GM21515 (cell line): ENCODE data around the gene ZNF860.

Experiments
- ATAC-seq: cut with Tn5 transposase; IDR thresholded peaks from one replicate; pipeline ENCODE4 v1.9.1; 2021; ENCODE audit not compliant: unreplicated experiment

ZNF860 gene

DNA sequence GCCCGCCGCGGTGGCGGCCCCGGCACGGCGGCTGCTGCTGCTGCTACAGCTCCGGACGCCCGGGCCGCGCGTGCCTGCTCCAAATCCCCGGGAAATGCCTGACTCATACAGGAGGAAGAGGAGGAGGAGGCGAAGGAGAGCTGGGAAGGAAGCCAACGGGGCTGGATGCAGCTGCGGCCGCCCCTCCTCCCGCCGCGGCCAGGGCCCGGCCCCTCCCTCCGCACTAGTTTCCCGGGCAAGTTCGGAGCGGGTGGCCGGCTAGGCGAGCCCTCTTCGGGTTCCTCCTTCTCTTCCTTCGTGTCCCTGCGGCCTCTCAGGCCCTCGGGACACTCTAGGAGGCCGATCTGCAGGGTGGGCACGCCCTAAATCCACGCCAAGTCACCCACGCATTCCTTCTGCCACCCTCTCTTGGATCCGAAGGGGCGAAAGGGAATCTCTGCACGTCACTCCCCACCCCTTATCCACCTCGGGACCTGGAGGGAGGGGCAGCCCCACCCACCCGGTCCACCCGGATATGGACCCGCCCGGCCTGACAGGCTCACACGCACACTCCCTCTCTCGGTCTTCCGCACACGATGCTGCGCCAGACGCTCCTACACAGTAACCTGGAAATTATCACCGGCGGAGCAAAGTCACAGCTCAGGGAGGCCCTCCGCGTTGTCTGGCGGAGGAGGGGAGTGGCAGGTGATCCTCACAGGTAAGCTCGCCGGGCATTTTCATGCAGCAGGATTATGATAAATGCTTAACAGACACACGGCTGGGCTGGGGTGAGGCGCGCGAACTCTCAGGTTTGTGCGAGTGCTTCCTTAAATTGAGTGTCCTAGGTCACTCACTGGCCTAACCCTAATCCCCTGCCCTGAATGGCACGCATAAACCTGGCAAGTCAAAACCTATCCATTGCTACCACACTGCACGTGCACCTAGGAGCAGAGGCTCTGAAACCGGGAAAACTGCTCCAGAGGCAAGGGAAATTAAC, at the start of gene ZNF860, which contains the start of gene OSBPL10:
TSS of gene ZNF860 (plus strand) at position 545 of the 976 bp plus-strand sequence. CDS start 7,330 bp downstream, outside the sequence.
TSS of gene OSBPL10 (minus strand) at position 57 of the 976 bp plus-strand sequence. CDS start 83 bp downstream, outside the sequence.
- ATAC-seq: peak; percentile 34

DNA sequence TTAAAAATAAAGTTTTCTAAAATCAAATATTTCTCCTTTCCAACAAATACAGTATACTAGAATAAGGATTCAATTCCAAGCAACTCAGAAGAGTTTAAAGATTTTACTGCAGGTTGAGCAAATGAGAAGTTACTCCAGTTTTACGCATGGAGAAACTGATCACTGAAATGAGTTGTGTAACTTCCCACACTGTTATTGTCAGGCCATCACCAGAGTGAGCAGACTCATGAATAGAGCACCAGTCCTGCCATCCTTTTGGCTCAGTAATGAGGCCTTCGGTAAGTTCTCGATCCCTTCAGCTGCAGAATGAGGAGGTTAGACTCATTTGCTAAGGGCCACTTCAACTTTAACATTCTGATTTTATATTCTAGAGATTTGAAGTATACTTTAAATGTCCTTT, 48.6 kb upstream of the ZNF860 start:
- no peak for ATAC-seq

DNA sequence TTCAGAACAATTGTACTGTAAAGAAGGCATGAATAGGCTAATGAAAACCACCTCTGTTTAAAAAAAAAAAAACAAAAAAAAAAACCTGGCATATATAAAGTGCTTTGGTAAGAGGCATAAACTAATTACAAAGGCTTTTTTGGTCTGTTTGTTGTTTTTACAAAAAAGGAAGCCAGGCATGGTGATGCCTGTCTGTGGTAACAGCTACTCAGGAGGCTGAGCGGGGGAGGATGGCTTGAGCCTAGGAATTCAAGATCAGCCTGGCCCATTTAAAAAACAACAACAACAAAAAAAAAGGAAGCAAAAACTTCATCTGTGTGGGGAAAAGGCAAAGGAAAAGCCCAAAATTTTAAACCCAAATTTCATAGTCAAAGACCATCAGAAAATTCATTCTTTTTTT, 47.5 kb upstream of the ZNF860 start:
- ATAC-seq: no peak

DNA sequence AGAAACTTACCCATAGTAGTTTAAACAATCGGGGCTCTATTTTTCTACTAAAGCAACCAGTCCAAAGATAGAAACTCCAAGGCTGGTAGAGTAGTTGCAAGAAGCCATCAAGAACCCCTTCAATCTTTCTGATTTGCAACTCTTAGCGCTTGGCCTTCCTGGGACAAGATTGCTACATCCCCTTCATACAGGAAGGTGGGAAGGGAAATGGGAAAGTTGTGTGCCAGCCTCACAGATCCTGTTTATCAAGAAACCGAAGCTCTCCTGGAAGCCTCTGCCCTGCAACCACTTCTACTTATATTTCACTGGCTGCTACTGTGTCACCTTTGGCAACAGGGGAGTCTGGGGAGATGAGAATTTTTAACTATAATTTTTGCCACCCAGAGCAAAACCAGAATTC, 46.7 kb upstream of the ZNF860 start:
- no peak for ATAC-seq

DNA sequence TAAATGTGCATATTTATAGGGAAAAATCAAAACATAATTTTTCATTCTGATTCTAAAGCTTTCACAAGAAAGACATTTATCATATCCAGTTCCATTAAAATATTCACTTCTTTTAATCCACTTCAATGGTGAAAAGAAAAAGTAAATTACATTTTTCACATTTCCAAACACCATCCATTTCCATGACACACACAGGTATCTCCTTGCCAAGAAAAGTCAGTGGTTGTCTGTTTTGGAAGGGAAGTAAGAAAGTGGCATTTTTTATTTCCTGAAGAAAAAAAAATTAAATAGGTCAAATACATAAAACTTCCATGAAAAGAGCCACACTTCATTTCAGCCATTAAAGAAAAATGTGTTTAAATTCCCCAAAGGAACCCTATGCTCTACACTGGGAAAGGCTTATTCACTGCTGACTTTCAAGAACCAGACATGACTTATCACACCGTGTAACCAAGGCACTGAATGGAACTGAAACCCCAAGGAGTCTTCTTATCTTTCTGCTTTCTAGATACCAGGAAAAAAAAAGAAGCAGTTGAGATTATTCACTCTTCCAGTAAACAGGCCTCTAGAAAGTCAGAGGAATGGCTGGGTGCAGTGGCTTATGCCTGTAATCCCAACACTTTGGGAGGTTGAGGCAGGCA, 45.0 kb upstream of the ZNF860 start:
- ATAC-seq: no peak

DNA sequence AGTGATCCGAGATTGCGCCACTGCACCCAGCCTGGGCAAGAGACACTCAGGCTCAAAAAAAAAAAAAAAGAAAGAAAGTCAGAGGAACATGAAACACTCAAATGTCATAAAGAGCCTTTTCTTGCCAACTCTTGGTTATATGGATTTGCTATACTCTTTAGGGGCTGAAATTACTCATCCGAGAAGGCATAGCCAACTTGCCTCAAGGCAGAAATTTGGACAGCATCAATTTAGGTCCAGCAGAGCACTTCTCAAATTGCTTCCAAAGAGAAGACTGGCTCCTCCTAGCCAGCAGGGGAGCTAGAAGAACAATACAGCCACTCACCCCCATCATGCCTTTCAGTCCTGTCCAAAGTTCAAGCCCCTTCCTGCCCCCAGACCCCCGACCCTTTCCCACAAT, 44.3 kb upstream of the ZNF860 start:
- no peak for ATAC-seq

DNA sequence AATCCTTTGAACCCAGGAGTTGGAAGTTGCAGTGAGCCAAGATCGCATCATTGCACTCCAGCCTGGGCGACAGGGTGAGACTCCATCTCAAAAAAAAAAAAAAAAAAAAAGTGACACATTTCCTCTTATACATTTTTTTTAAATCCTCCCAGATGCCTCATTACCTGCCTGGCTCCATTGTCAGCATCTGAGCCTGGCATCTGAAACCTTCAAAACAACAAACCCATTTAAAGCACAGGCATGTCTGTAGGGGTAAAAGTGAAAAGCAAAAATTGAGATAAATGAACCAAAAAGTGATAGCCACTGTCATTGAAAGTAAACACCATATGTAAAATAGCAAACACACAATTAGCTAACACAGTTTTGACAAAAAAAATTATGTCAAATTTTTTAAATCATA, 39.1 kb upstream of the ZNF860 start:
- ATAC-seq: no peak

DNA sequence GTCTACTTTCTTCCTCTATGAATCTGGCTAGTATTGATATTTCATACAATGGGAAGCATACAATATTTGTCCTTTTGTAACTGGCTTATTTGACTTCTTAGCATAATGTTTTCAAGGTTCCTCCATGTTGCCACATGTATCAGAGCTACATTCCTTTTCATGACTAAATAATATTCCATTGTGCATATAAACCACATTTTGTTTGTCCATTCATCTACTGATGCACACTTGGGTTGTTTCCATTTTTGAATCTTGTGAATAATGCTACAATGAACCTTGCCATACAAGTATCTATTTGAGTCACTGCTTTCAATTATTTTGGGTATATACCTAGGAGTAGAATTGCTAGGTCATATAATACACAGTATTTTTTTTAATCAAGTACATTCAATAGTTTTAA, 38.5 kb upstream of the ZNF860 start:
- no peak for ATAC-seq

DNA sequence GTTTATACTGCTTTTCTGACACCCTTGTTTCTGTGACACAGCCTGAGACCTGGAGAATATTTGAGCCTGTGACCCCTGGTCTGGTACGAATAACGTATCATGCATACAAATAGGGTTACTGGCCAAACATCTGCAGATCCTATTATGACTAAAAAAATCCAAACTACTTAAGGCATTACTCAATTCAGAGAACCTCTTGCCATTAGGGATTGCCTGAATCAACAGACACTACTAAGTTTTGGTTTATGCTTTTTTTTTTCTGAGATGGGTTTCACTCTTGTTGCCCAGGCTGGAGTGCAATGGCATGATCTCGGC, 35.9 kb upstream of the ZNF860 start:
- ATAC-seq: peak; percentile 30

DNA sequence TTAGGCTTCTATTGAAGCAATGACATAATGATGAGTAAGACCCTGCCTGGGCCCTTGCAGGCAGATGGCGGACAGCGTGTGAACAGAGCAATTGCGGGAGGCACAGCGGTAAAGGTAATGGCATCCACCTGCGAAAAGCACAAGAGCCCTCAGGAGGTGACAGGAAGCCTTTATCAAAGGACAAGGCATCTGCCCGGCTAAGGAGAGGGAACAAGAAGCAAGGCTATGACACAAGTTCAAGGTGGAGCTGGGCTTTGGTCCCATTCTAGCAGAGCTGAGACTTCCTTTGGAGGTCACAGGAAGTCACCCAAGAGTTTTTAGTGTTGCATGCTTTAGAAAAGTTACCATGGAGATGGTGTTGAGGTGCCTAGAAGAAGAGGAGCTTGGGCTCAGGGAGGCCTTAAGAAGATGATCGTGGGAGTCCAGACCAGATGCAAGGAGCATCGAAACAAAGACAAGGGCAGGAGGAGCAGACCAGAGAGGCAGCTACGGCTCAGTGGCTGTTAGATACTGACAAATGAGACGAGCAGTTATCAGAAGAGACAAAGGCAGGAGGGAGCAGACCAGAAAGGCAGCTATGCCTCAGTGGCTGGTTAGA, 35.0 kb upstream of the ZNF860 start:
- peak; percentile 50 for ATAC-seq

DNA sequence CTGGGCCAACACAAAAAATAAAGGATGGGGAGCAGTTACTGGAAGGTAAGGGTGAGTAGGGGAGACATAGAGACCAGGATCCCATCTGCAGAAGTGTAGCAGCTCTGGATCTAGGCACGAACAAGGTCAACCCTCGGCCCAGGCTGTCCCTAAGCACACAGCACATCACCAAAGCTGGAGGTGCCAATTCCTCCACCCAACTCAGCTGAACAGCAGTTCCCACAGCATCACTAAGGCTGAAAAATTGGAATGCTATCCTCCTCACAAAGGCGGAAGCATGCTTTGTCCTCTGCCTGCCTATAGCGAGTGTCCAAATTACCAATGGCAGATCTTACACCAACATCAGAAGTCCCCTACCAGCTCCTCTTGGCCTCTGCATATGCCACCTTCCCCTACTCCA, 34.4 kb upstream of the ZNF860 start:
- ATAC-seq: no peak

DNA sequence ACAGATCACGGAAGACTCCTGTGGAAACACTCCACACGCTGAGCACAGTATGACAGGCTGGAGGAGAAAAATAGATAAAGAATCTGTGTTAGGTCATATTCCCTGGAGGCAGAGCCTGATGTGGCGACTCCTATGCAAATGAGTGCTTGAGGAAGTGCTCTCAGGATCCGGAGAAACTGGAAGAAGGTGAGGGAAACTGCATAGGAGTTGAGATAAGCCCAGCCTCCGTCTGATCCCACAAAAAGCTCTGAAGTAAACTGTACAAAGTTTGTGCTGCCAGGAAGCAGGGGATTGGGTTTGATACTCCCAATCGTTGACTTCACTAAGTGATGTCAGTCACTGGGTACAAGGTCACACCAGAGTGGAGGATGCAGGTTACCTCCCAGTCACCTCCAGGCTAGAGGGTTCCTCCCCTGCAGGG, 33.9 kb upstream of the ZNF860 start:
- no peak for ATAC-seq

DNA sequence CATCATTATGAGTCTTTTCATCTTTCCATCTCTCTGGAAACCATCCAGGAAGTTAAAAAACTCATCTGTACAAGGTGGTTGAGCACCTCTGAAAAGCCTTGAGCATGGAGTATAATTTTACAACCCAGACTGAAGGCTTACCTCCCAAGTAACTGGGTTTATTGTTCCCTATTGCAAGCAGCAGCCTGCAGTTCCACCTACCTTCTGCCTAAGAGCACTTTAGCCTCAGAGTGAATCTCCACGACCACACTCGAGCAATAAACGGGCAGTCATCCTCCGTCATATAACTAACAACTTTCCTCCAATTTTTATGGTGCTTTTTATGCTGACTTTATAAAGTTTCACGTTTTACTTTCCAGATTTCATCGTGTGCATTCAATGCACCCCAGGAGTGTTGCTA, 33.3 kb upstream of the ZNF860 start:
- no peak for ATAC-seq

DNA sequence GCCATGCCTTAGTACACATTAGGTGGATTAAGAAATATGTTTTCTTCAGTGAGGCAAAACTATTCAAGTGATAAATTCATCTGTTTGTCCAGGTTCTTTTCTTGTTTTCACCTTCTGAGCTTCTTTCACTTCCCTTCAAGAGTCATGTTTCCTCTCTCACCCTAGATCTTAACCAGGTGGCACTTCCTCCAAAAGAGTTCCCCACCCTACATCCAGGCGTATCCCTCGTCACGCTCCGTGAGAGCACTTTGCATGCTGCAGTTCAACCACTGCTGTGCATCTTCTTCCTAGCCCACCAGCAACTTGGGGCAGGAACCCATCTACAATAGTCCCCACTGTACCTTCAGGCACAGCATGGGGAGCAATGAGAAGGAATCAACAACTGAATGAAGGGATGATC, 29.3 kb upstream of the ZNF860 start:
- peak; percentile 91 for ATAC-seq

DNA sequence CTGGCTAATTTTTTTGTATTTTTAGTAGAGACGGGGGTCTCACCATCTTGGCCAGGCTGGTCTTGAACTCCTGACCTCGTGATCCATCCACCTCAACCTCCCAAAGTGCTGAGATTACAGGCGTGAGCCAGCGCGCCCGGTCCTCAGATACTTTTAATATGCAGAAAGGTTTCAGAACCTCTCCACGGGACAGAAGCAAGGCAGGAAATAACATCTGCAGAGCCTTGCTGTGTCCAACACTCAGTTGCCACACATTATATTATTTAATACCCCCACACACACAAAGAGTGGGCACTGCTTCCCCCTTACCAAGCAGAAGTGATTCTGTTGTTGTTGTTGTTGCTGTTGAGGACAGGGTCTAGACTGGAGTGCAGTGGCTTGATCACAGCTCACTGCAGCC, 28.5 kb upstream of the ZNF860 start:
- ATAC-seq: no peak

DNA sequence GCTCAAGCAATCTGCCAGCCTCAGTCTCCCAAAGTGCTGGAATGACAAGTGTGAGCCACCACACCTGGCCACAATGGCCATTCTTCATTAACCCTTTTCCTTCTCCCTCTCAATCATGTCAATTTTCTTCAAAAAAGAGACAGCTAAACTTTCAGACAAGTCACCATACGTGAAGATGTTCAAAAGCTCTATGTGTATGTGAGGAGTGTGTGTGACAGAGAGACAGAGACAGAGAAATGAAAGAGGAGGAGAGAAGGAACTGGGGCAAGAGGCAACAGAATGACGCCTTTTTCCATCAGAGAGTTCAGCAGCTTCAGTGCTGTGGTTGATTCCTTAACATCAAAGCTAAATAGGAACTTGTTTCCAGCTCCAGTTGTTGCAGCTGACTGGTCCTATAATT, 27.9 kb upstream of the ZNF860 start:
- ATAC-seq: no peak

DNA sequence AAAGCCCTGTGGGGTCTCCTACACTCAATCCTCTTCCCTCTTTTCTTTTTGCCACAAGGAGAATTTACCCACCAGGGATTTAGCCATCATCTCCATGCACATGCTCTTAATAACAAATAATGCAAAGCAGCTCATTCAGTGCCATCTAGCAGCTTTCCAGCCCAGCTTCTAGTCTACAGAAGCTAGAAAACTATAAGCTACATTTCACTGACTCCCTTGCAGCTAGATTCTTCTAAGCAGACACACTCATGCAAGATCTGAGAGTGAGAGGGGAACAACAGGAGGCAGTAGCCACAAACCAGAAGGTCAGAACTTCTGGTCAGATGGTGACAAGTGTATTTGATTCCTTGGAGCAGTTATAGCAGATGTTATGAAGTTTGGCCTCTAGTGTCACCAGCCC, 26.0 kb upstream of the ZNF860 start:
- no peak for ATAC-seq

DNA sequence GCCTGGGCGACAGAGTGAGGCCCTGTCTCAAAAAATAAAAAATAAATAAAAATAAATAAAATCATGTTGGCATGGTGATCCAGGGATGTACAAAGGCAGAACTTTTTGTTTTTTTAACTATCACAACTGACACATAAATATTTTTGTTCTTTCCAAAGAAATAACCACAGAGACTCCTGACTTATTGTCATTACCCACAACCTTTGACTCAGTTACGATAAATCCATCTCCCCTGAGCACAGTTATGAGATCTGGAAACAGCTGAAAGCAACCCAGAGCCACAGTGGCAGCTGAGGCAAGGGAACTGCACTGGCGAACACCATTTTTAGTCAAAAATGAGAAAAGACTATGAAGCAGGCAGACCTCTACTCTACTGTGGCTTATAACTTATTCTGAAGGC, 24.4 kb upstream of the ZNF860 start:
- ATAC-seq: no peak

DNA sequence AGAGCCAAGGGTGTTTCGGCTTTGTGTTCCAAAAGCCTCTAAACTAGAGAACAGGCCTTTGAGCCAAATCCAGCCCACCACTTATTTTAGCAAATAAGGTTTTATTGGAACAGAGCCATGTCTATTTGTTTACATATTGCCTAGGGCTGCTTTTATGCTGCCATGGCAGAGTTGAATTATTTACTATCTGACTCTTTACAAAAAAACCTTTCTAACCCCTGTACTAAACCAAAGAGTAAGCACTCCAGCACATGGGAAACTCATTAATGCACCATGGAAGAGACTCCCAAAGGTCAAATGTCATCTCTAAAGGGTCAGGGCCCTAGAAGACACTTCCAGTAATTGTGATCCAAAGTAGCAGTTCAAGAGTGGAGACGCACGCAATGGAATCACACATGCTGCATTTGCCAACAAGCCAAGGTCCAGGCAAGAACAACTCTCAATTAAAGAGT, 22.8 kb upstream of the ZNF860 start:
- ATAC-seq: no peak

DNA sequence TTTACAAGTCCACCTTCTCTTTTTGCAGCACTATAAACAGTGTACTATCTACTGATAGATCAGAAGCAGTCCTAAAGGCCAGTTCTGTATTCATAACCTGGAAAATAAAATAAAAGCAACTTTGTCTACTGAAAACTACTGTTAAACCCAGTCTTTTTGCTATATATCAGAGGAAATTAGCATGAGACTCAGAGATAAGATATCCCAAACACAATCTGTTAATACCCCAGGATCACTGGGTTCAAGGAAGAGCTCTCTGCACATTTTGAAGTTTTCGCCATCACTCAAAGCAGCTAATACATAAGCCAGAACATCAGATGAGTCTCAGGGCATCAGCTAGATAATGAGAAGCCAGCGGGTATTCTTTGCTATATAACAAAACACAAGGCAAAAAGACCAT, 22.3 kb upstream of the ZNF860 start:
- ATAC-seq: no peak

DNA sequence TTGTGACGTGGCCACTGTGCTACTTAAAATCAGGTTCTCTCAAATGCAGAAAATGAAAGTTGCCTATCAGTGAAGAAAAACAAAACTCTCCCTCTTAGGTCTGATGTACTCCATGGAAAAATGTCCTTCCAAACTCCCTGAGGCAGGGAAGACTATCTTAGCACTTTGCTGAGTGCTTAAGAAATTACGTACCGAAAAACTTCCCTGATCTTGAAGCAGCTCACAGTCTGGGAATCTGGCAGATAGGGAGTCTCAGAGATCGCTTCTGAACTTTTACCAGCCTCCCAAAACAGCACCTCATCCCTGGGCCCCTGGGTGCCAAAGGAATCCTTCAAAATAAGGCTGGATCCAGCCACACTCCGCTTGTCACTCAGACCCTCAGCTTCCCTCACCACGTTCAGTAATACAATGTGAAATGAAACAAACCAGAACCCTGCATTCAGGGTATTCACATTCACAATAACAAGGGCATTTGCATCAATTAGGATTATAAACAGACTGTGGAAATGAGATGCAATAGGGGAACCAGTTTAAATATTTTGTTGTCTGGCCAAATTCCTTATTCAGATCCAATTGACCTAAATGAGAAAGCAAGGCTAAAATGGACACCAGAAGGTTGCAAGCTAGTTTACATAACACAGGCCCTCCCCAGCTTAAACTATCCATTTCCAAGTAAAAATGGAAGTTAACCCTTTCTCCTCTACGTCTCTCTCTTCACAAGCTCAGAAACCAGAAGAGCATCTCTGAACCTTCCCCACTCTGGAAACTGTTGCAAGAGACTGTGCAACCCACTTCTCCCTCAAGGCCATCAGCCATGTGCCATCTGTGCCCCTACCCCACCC, 21.4 kb upstream of the ZNF860 start:
- ATAC-seq: no peak
